Measurements from ENCODE around the gene ESYT3.

DNA sequence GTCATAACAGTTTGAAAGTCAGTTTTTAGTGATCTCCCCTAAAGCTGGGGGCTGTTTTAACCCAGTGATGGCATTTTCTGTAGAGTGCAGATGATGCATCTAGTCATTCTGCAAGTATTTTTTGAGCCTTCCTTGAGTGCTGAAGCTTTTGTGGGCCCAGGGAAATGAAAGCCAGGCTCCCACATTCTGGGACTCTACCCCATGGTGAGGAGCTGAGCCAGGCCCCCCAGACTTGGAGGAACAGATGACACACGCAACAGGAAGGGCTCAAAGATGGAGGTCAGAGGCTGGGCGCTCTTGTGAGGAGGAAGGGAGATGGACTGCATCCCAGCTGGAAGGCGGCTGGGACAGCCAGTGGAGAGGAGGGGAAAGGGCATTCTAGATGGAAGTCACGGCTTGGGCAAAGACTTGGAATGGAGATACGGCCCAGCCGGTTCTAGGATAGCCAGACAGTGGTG lies 45.2 kb upstream of the ESYT3 start:
- TF ChIP-seq, protein P1, sequence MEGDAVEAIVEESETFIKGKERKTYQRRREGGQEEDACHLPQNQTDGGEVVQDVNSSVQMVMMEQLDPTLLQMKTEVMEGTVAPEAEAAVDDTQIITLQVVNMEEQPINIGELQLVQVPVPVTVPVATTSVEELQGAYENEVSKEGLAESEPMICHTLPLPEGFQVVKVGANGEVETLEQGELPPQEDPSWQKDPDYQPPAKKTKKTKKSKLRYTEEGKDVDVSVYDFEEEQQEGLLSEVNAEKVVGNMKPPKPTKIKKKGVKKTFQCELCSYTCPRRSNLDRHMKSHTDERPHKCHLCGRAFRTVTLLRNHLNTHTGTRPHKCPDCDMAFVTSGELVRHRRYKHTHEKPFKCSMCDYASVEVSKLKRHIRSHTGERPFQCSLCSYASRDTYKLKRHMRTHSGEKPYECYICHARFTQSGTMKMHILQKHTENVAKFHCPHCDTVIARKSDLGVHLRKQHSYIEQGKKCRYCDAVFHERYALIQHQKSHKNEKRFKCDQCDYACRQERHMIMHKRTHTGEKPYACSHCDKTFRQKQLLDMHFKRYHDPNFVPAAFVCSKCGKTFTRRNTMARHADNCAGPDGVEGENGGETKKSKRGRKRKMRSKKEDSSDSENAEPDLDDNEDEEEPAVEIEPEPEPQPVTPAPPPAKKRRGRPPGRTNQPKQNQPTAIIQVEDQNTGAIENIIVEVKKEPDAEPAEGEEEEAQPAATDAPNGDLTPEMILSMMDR (conservative IDR thresholded peaks at IDR 0.05) = no peak
- TF ChIP-seq ZFX (IDR thresholded peaks at IDR 0.05) = no peak

All from C4-2B (cell line).